ENCODE measurements around the gene MRPL37. TPM values are rescaled to one million over a fixed set of nuclear protein-coding genes. Genes with fewer than 3 reads are reported as not detected.

Gene MRPL37
- total RNA-seq (2014; rRNA removed; shearing (Covaris generic)) (85.6 and 107 TPM in 2 replicates), total RNA-seq (2022) (121 and 126 TPM in 2 replicates), Bru-seq, nascent RNA (percentile 78 among the genes with signal in this experiment), BruChase-seq, experiment 1, labeled RNA remaining after a 6-hour chase (percentile 87 among the genes with signal in this experiment), BruChase-seq, experiment 2, labeled RNA remaining after a 2-hour chase (percentile 84 among the genes with signal in this experiment)
- long read RNA-seq, transcript MRPL37-202 (7 exons, 1,483 nt): major isoform, 195 of 231 reads
- long read RNA-seq, partial matches to known transcripts: 12 of 231 reads
- long read RNA-seq, other reads (novel, unspliced or antisense): 21 of 231 reads

DNA sequence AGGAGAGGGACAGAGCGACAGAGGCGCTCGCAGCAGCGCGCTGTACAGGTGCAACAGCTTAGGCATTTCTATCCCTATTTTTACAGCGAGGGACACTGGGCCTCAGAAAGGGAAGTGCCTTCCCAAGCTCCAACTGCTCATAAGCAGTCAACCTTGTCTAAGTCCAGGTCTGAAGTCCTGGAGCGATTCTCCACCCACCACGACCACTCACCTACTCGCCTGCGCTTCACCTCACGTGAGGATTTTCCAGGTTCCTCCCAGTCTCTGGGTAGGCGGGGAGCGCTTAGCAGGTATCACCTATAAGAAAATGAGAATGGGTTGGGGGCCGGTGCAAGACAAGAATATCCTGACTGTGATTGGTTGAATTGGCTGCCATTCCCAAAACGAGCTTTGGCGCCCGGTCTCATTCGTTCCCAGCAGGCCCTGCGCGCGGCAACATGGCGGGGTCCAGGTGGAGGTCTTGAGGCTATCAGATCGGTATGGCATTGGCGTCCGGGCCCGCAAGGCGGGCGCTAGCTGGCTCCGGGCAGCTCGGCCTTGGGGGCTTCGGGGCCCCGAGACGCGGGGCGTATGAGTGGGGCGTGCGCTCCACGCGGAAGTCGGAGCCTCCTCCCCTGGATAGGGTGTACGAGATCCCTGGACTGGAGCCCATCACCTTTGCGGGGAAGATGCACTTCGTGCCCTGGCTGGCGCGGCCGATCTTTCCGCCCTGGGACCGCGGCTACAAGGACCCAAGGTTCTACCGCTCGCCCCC, at the start of gene MRPL37, which contains the start of gene CYB5RL:
TSS of gene MRPL37 (plus strand) at position 403 of the 754 bp plus-strand sequence. CDS start at position 480, 77 bp downstream.
TSS of gene CYB5RL (minus strand) at position 266 of the 754 bp plus-strand sequence. CDS start 4,414 bp downstream, outside the sequence.
- peak within 1 kb of the TSS; percentile 87 for H3K4me3 ChIP-seq (ENCODE audit: low read depth, low read length, poor library complexity, severe bottlenecking)
- no peak for TF ChIP-seq EZH2phosphoT487 (IDR thresholded peaks at IDR 0.05; ENCODE audit: borderline replicate concordance, low read depth, low read length)
- TF ChIP-seq, protein P1, sequence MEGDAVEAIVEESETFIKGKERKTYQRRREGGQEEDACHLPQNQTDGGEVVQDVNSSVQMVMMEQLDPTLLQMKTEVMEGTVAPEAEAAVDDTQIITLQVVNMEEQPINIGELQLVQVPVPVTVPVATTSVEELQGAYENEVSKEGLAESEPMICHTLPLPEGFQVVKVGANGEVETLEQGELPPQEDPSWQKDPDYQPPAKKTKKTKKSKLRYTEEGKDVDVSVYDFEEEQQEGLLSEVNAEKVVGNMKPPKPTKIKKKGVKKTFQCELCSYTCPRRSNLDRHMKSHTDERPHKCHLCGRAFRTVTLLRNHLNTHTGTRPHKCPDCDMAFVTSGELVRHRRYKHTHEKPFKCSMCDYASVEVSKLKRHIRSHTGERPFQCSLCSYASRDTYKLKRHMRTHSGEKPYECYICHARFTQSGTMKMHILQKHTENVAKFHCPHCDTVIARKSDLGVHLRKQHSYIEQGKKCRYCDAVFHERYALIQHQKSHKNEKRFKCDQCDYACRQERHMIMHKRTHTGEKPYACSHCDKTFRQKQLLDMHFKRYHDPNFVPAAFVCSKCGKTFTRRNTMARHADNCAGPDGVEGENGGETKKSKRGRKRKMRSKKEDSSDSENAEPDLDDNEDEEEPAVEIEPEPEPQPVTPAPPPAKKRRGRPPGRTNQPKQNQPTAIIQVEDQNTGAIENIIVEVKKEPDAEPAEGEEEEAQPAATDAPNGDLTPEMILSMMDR (conservative IDR thresholded peaks at IDR 0.05; ENCODE audit: low read length): no peak
- peak; percentile 97 for DNase-seq (ENCODE audit: low spot score)
- H2AFZ ChIP-seq (ENCODE audit: low read length): peak within 1 kb of the TSS; percentile 76
- BruUV-seq (replicated peaks): no TSS peak
- no peaks in the 10 kb centered on the region for H3K9me3 ChIP-seq (ENCODE audit: low read length)
- H3K4me1 ChIP-seq (ENCODE audit: insufficient read depth, low read length, poor library complexity, severe bottlenecking): peaks cover 28% of the 10 kb centered on the region
- ChIA-PET POLR2A (interaction anchor here (0.6 to 0.9 kb wide), 4 partner anchors 16 to 688 kb away, joined by 3 read pairs; partner anchors contain the start of gene DHCR24), CTCF (ENCODE audit: unreplicated experiment) (interaction anchor here (0.5 kb wide), 1 partner anchor 58 kb away, joined by 4 read pairs; no protein-coding TSS in a partner anchor)
- no peaks in the 10 kb centered on the region for H3K9me2 ChIP-seq (ENCODE audit: insufficient read depth, low read length)
- peaks cover 53% of the 10 kb centered on the region for H3K79me2 ChIP-seq (ENCODE audit: insufficient read depth, low read depth, low read length)
- intact Hi-C loops (cut with micrococcal nuclease; ENCODE audit: unreplicated experiment): loop anchor here (5.0 kb wide), 3 partner anchors 72 to 207 kb away; partner anchors contain the start of genes SSBP3, TCEANC2 and TMEM59
- peaks cover 12% of the 10 kb centered on the region for H4K20me1 ChIP-seq (ENCODE audit: insufficient read depth, low read length)
- peak within 1 kb of the TSS; percentile 41 for H3K27ac ChIP-seq (ENCODE audit: low read depth, low read length, poor library complexity, severe bottlenecking)
- peaks cover 29% of the 10 kb centered on the region for H3K36me3 ChIP-seq (ENCODE audit: insufficient read depth, low read length)
- peak within 1 kb of the TSS; percentile 98 for H3K4me2 ChIP-seq (ENCODE audit: low read length)

GRCh38 chr1:54151013-54151412, 49.0 kb upstream of the MRPL37 start:
- no peak overlapping the region for H2AFZ ChIP-seq (ENCODE audit: low read length)
- H3K36me3 ChIP-seq (ENCODE audit: insufficient read depth, low read length): no peaks in the 10 kb centered on the region
- H3K9me3 ChIP-seq (ENCODE audit: low read length): no peaks in the 10 kb centered on the region
- H3K4me2 ChIP-seq (ENCODE audit: low read length): no peak overlapping the region
- no TSS peak for BruUV-seq (replicated peaks)
- H4K20me1 ChIP-seq (ENCODE audit: insufficient read depth, low read length): no peaks in the 10 kb centered on the region
- TF ChIP-seq, protein P1 (conservative IDR thresholded peaks at IDR 0.05; ENCODE audit: low read length): no peak
- TF ChIP-seq EZH2phosphoT487 (IDR thresholded peaks at IDR 0.05; ENCODE audit: borderline replicate concordance, low read depth, low read length): no peak
- POLR2A ChIA-PET: no interaction called here
- H3K27ac ChIP-seq (ENCODE audit: low read depth, low read length, poor library complexity, severe bottlenecking): no peak overlapping the region
- DNase-seq (ENCODE audit: low spot score): no peak
- intact Hi-C loops (cut with micrococcal nuclease; ENCODE audit: unreplicated experiment): no loop called here
- H3K4me3 ChIP-seq (ENCODE audit: low read depth, low read length, poor library complexity, severe bottlenecking): no peak overlapping the region
- H3K4me1 ChIP-seq (ENCODE audit: insufficient read depth, low read length, poor library complexity, severe bottlenecking): no peaks in the 10 kb centered on the region
- no peaks in the 10 kb centered on the region for H3K9me2 ChIP-seq (ENCODE audit: insufficient read depth, low read length)
- CTCF ChIA-PET (ENCODE audit: unreplicated experiment): no interaction called here
- H3K79me2 ChIP-seq (ENCODE audit: insufficient read depth, low read depth, low read length): no peaks in the 10 kb centered on the region

Measured in OCI-LY7 (cell line).